Measurements from ENCODE around the gene SF3A1.

- TF ChIP-seq POLR2A (IDR thresholded peaks at IDR 0.05; ENCODE audit: low read depth, low read length) (no peak), TAF1 (IDR thresholded peaks at IDR 0.05; ENCODE audit: low read depth, low read length) (no peak), POLR2AphosphoS5 (IDR thresholded peaks at IDR 0.05; ENCODE audit: low read depth, low read length) (no peak)
These were observed 36.6 kb upstream of the SF3A1 start for GRCh38 chr22:30393322-30393680.
